Sigmoid colon (tissue), 7 donors: Measurements from ENCODE around the gene PARL. TPM values are rescaled to one million over a fixed set of nuclear protein-coding genes. Genes with fewer than 3 reads are reported as not detected.
"Not testable (repeated sequence)": the region's sequence is repeated elsewhere in the genome, so short reads cannot be mapped to it uniquely, and the experiment has no call there.

Source experiments
- DNase-seq: peaks from one replicate; pipeline ENCODE4 v3.0.0-alpha.2; 2019
- H3K27ac ChIP-seq, 4 donors: fragments of 200-600 bp; sonication (generic); one replicate each; pipeline ENCODE4 v1.5.1; 2016 to 2019; ENCODE audit warnings: mild to moderate bottlenecking in 1 of 4
- H3K27me3 ChIP-seq, 3 donors: fragments of 200-600 bp; sonication (generic); one replicate each; pipeline ENCODE4 v1.5.1; 2019; ENCODE audit warnings: mild to moderate bottlenecking in 1 of 3
- H3K36me3 ChIP-seq, 4 donors: fragments of 200-600 bp; sonication (generic); one replicate each; pipeline ENCODE4 v1.5.1; 2016 to 2019
- H3K4me1 ChIP-seq, 4 donors: fragments of 200-600 bp; sonication (generic); one replicate each; pipeline ENCODE4 v1.5.1; 2017 to 2019
- H3K4me3 ChIP-seq, 4 donors: fragments of 200-600 bp; sonication (generic); one replicate each; pipeline ENCODE4 v1.5.1; 2017 to 2019; ENCODE audit warnings: mild to moderate bottlenecking in 2 of 4, moderate library complexity in 1 of 4
- H3K9me3 ChIP-seq, 4 donors: fragments of 200-600 bp in 3 of 4; sonication (generic) in 3 of 4; one replicate each; pipeline versions ENCODE4 v1.5.1 to v1.6.1; 2013 to 2019
- EP300 ChIP-seq, 4 donors: sonication (generic); formaldehyde crosslinking; IDR thresholded peaks; one replicate each; pipeline ENCODE4 v1.6.1; 2017; ENCODE audit warnings: antibody characterized with exemption in 4 of 4
- POLR2A ChIP-seq, 2 donors: fragments of 450-650 bp; IDR thresholded peaks; one replicate each; pipeline ENCODE4 v1.6.1; 2016; ENCODE audit warnings: antibody characterized with exemption in 2 of 2, mild to moderate bottlenecking in 2 of 2, moderate library complexity in 2 of 2
- POLR2AphosphoS5 ChIP-seq, 4 donors: sonication (generic); formaldehyde crosslinking; IDR thresholded peaks; one replicate each; pipeline ENCODE4 v1.6.1; 2017; ENCODE audit warnings: antibody characterized with exemption in 4 of 4
- WGBS, 2 donors: extraction: QIAGEN DNeasy Blood & Tissue Kit; methylation state at CpG; one replicate each; pipeline ENCODE4 v1.1.7; 2013; 5-methylcytosine and 5-hydroxymethylcytosine counted together
- intact Hi-C: fragments of 100-400 bp; cut with DNase I; formaldehyde crosslinking; loops from one replicate; pipeline ENCODE4 v1.15.1; 2023
- polyA plus RNA-seq, 3 donors: library from polyadenylated mRNA; stranded (reverse); fragments of 200-250 nt; gene quantifications; one replicate each; pipeline ENCODE4 v1.2.3, GENCODE V29; 2013
- total RNA-seq, 4 donors: library from RNA; depleted of rRNA; stranded (reverse); fragments of >200 nt; gene quantifications; one replicate each; pipeline ENCODE4 v1.1.0, GENCODE V29; 2016
- TF ChIP-seq, protein P1 (sequence below), 4 experiments: fragments of 450-650 bp in 3 of 4; fragments of 200-600 bp in 1 of 4; IDR thresholded peaks; one replicate each; pipeline ENCODE4 v1.5.1; 2016 to 2019; ENCODE audit warnings: antibody characterized with exemption in 4 of 4, mild to moderate bottlenecking in 3 of 4, moderate library complexity in 2 of 4
- donor health status: healthy with polysubstance abuse.
- donor health status: Bipolar disorder and iron deficiency.
- donor health status: healthy.

The PARL gene
- total and polyA plus RNA-seq, 7 donors: 52.1 to 87.9 (median 58.3) TPM

DNA sequence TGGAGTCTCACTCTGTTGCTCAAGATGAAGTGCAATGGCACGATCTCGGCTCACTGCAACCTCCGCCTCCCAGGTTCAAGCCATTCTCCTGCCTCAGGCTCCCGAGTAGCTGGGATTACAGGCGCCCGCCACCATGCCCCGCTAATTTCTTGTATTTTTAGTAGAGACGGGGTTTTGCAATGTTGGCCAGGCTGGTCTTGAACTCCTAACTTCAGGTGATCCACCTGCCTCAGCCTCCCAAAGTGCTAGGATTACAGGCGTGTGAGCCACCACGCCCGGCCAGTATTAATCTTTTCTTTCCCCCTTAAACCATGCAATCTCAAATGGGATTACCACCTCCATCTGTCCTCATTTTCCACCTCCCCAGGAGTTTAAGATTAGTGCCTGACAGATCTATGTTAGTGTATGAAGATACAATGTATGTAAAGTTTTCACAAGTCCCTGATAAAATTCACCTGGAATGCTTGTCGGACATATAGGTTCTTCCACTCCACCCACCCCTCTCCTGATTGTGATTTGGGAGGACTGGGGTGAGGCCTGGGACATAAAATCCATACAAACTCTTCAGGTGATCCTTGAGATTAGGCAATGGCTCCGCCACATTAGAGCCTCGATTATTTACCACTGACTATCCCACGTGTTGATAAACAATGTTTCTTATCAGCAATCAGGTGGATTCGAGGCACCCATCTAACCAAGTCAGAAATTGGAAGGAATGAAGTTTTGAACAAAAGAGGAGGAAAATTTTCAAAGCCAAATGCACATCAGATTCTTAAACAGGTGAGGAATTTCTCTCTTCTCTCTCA, 1.2 kb downstream of the PARL start:
- WGBS, 2 donors: 55 to 56% methylated on average over 16 of the region's 16 CpGs
- no peak for TF ChIP-seq POLR2AphosphoS5 (IDR thresholded peaks at IDR 0.05)
- no peak for TF ChIP-seq POLR2A (IDR thresholded peaks at IDR 0.05)
- TF ChIP-seq EP300 (IDR thresholded peaks at IDR 0.05): no peak
- TF ChIP-seq, protein P1, sequence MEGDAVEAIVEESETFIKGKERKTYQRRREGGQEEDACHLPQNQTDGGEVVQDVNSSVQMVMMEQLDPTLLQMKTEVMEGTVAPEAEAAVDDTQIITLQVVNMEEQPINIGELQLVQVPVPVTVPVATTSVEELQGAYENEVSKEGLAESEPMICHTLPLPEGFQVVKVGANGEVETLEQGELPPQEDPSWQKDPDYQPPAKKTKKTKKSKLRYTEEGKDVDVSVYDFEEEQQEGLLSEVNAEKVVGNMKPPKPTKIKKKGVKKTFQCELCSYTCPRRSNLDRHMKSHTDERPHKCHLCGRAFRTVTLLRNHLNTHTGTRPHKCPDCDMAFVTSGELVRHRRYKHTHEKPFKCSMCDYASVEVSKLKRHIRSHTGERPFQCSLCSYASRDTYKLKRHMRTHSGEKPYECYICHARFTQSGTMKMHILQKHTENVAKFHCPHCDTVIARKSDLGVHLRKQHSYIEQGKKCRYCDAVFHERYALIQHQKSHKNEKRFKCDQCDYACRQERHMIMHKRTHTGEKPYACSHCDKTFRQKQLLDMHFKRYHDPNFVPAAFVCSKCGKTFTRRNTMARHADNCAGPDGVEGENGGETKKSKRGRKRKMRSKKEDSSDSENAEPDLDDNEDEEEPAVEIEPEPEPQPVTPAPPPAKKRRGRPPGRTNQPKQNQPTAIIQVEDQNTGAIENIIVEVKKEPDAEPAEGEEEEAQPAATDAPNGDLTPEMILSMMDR (IDR thresholded peaks at IDR 0.05): no peak
- intact Hi-C loops: no loop called here
- H3K36me3 ChIP-seq: no peaks in the 10 kb centered on the region
- no peaks in the 10 kb centered on the region for H3K27me3 ChIP-seq
- no peak for DNase-seq
- peak overlapping the region; percentile 76 to 99 (median 84) for H3K4me3 ChIP-seq
- peak overlapping the region in 1 of 4 donors; percentile 76 for H3K27ac ChIP-seq
- H3K4me1 ChIP-seq: peaks cover 0 to 27% (median 25%) of the 10 kb centered on the region in 4 donors
- H3K9me3 ChIP-seq: no peaks in the 10 kb centered on the region

DNA sequence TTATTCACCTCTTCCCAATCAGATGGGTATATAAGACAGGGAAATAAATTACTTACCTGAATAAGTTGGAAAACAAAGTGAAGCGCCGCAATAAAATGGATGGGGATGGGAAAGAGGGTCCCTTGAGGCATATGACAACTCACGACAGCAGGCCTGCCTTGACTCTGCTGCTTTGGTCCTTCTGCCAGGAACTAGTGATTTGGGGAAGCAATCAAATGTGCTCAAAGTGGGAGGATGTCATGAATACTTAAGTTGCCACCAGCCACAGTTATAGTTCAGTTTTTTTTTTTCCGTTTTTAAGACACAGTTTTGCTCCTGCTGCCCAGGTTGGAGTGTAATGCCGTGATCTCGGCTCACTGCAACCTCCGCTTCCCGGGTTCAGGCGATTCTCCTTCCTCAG, 4.6 kb downstream of the PARL start:
- 93% methylated on average over 9 of the region's 9 CpGs for WGBS, 2 donors
- no peak overlapping the region for H3K27ac ChIP-seq
- no peaks in the 10 kb centered on the region for H3K27me3 ChIP-seq
- peaks cover 0 to 31% (median 20%) of the 10 kb centered on the region in 4 donors for H3K4me1 ChIP-seq
- H3K9me3 ChIP-seq: no peaks in the 10 kb centered on the region
- intact Hi-C loops: no loop called here
- no peak for TF ChIP-seq EP300 (IDR thresholded peaks at IDR 0.05)
- TF ChIP-seq, protein P1 (IDR thresholded peaks at IDR 0.05): no peak
- no peak for TF ChIP-seq POLR2A (IDR thresholded peaks at IDR 0.05)
- no peak for TF ChIP-seq POLR2AphosphoS5 (IDR thresholded peaks at IDR 0.05)
- no peaks in the 10 kb centered on the region for H3K36me3 ChIP-seq
- DNase-seq: no peak
- no peak overlapping the region for H3K4me3 ChIP-seq

DNA sequence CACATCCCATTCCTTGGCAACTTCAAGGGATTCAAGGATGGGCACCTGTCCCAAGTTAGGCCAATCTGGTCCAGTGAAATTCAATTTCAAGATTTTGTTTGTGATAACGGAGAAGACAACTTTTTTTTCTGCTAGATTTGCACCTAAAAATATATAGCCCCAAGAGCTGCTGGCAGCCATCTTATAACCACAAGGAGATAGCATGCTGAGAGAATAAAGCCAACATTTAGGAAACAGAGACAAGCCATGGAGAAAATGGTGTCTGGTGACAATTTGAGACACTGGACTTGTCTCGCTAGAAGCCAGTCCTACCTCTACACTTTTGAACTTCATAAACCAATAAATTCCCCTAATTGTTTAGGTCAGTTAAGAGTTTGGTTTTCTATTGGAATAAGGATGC, 5.4 kb downstream of the PARL start:
- no peak for DNase-seq
- Histone ChIP-seq H3K4me3 (no peak overlapping the region), H3K27me3 (no peaks in the 10 kb centered on the region), H3K4me1 (peaks cover 0 to 28% (median 18%) of the 10 kb centered on the region in 4 donors), H3K27ac (no peak overlapping the region), H3K9me3 (no peaks in the 10 kb centered on the region), H3K36me3 (no peaks in the 10 kb centered on the region)
- WGBS, 2 donors: 95 to 96% methylated on average over 2 of the region's 2 CpGs
- intact Hi-C loops: no loop called here
- TF ChIP-seq POLR2A (IDR thresholded peaks at IDR 0.05) (no peak), POLR2AphosphoS5 (IDR thresholded peaks at IDR 0.05) (no peak)
- TF ChIP-seq, protein P1 (IDR thresholded peaks at IDR 0.05): no peak

DNA sequence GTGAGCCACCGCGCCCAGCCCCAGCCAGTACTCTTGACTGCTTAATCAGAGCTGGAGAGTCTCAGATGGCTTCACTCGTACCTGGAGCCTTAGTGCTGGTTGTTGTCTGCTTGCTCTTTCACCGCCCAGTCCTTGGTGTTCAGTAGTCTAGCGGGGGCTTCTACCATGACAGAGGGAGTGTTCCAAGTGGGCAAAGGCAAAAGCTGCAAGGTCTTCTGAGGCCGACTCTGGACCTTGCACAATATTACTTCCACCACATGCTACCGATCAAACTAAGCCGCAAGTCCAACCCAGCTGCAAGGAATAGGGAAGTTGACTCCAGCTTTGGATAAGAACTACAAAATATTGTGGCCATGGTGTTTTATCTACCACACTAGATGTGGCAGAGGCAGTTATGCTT, 6.6 kb downstream of the PARL start:
- H3K9me3 ChIP-seq: no peaks in the 10 kb centered on the region
- no peak for DNase-seq
- no peaks in the 10 kb centered on the region for H3K36me3 ChIP-seq
- no peak for TF ChIP-seq POLR2A (IDR thresholded peaks at IDR 0.05)
- TF ChIP-seq EP300 (IDR thresholded peaks at IDR 0.05): no peak
- TF ChIP-seq, protein P1 (IDR thresholded peaks at IDR 0.05): no peak
- TF ChIP-seq POLR2AphosphoS5 (IDR thresholded peaks at IDR 0.05): no peak
- H3K4me3 ChIP-seq: no peak overlapping the region
- no peaks in the 10 kb centered on the region for H3K27me3 ChIP-seq
- intact Hi-C loops: no loop called here
- WGBS, 2 donors: 80 to 92% methylated on average over 8 of the region's 8 CpGs
- peak overlapping the region in 1 of 4 donors; percentile 16 for H3K27ac ChIP-seq
- H3K4me1 ChIP-seq: peaks cover 0 to 16% (median 8%) of the 10 kb centered on the region in 4 donors

DNA sequence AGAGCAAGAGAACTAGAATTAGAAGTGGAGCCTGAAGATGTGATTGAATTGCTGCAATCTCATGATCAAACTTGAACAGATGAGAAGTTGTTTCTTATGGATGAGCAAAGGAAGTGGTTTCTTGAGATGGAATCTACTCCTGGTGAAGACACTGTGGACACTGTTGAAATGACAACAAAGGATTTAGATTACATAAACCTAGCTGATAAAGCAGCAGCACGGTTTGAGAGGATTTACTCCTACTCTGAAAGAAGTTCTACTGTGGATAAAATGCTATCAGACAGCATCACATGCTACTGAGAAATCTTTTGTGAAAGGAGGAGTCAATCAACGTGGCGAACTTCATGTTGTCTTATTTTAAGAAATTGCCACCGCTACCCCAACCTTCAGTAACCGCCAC, 7.5 kb downstream of the PARL start:
- H3K9me3 ChIP-seq, DNase-seq, intact Hi-C loops, H3K27me3 ChIP-seq, H3K4me1 ChIP-seq, H3K4me3 ChIP-seq, H3K27ac ChIP-seq, H3K36me3 ChIP-seq: not testable (repeated sequence)
- 81 to 82% methylated on average over 5 of the region's 5 CpGs for WGBS, 2 donors
